NCI-H446 treated with DMSO at 0.1 percent for 48 hours (cell line): Measurements from ENCODE around the gene MICALL1.

Source experiments
- DNase-seq: peaks from one replicate; lab custom pipeline; 2025; lab: John Stamatoyannopoulos, UW

Gene MICALL1

GRCh38 chr22:37983860-37984791 lies 78.0 kb downstream of the MICALL1 start, which contains the start of gene SOX10:
TSS of gene SOX10 (minus strand) at chr22:37984555. CDS start at chr22:37983784, 771 bp downstream.
- no peak for DNase-seq

- DNase-seq: no peak
These were observed 79.0 kb downstream of the MICALL1 start for GRCh38 chr22:37985050-37985585.

GRCh38 chr22:37985751-37986281 lies 79.7 kb downstream of the MICALL1 start:
- no peak for DNase-seq

GRCh38 chr22:37986371-37986770 lies 80.3 kb downstream of the MICALL1 start:
- no peak for DNase-seq

GRCh38 chr22:37989146-37990045 lies 83.3 kb downstream of the MICALL1 start:
- no peak for DNase-seq

GRCh38 chr22:37990301-37990700 lies 84.2 kb downstream of the MICALL1 start:
- no peak for DNase-seq

- no peak for DNase-seq
These were observed 84.8 kb downstream of the MICALL1 start for GRCh38 chr22:37990862-37991261.

GRCh38 chr22:37991731-37992442 lies 85.8 kb downstream of the MICALL1 start:
- no peak for DNase-seq
